Activated CD4-positive, CD25-positive, alpha-beta regulatory T cell (primary cell): ENCODE measurements around the gene ZC3H12A.
"Not testable (repeated sequence)": the region's sequence is repeated elsewhere in the genome, so short reads cannot be mapped to it uniquely, and the experiment has no call there.

Experiments
- DNase-seq, 4 experiments: peaks; one replicate each; lab custom pipeline; 2025; lab: John Stamatoyannopoulos, UW

ZC3H12A gene

DNA sequence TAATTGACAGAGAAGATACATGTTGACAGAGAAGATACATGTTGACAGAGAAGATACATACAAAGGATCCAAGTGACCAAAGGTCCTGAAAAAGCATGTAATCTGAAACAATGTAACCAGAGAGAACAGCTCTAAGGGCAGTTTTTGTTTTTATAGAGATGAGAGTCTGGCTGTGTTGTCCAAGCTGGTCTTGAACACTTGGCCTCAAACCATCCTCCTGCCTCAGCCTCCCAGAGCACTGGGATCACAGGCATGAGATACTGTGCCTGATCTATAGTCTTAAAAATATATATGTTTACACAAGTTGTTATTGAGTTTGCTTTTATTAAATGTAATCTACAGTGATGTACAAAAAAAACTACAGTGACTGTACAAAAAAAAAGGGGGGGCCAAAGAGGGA, 27.7 kb downstream of the ZC3H12A start:
- DNase-seq: no peak

DNA sequence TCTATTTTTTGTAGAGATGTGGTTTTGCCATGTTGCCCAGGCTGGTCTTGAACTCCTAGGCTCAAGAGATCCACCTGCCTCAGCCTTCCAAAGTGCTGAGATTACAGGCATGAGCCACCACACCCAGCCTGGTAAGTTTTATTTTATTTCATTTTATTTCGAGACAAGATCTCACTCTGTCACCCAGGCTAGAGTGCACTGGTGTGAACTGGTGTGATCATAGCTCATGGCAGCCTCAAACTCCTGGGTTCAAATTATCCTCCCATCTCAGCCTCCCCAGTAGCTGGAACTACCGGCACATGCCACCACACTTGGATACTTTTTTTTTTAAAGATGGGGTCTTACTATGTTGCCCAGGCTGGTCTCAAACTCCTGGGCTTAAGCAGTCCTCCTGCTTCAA, 28.4 kb downstream of the ZC3H12A start:
- DNase-seq: not testable (repeated sequence)

DNA sequence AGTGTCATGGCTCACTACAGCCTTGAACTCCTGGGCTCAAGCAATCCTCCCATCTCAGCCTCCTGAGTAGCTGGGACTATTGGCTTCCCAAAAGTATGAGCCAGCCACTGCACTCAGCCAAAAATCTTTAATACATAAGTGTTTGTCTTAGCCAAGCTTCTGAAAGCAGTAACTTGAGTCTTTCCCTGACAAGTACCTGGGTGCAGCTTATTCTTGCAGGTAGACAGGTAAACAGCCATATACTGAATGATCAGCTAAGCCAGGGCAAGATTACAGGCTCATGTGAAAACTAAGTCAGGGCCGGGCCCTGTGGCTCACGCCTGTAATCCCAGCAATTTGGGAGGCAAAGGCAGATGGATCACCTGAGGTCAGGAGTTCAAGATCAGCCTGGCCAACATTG, 32.4 kb downstream of the ZC3H12A start:
- no peak for DNase-seq

DNA sequence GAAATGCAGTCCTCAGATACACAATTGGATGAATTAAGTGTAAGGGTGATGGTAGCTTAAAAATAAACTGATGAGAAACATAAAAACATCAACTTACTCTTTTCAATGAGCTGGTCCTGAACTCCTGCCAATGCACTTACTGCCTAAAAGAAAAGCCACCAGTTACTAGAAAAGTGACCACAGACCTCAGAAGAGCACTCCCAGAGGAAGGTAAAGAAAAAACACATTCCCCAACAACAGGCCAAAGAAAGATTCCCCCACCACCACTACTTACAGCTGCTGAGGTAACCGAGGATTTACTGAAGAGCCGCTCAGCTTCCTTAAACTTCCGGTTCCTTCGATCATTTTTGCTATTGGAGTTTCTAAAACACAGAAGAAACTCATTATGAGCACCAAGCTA, 34.8 kb downstream of the ZC3H12A start:
- DNase-seq: no peak

DNA sequence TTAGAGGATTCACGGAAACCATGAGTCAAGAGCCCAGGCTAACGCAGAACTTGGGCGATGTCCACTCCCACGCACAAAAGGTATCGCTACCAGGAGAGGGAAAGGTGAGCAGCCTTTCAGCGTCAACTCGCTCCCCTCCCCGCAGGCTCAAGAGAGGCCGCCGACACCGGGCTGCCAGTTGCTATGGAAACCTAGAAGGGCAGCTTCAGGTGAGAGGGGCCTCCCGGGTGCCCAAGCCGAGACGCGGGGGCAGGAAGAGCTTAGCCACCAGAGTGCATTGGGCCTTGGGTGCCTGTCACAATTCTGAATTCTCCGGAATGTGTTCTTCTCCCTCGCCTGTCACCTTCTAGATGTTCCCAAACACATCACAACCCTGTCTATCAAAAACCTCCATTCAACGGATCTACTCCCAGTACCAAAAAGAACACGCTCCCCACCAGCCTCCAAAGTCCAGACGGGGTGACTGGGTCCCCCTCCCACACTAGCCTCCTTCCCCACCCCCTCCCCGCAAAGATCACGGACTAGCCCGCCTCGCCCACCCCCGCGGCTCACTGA, 39.5 kb downstream of the ZC3H12A start:
- peak in 2 of 4 experiments; percentile 26 to 30 for DNase-seq

DNA sequence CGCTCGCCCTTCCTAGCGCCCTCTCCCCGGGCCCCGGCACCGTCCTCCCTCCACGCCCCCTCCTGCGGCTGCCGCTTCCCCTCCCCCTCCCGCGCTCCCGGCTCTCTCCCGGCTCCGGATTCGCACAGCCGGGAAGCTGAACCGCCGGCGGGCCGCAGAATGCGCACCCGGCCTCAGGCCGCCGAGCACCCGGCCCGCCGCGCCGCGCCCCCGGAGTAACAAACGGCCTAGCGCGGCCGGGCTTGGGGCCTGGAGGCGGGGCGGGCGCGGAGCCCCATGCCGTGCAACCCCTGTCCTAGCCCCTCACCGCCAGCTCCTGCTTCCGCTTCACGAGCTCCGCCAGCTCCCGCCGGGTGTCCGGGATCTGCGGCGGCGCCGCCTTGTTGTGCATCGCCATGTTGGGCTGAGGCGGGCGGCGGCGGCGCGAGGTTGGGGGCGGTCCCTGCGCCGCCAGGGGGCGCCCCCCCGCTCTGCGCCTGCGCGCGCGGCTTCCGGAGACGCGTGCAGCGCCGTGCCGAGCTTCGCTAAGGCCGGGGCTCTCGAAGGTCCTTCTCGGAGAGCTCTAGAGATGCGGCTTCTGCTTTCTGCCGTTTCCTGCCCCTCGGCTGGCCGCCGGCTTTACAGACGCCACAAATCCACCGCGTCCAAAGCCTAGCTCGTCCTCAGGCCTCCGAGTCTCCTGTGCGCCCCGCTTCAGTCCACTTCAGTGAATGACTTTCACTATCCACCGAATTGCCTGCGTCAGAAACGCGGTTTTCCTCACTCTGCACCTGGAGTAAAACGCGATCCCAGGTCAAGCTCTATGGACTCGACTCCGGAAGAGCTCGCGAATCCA, 40.2 kb downstream of the ZC3H12A start, which contains the start of gene MEAF6:
Gene MEAF6, minus strand, starts transcription at position 417 of the 835 bp plus-strand sequence. Its CDS starts 20 bp downstream, at position 397.
- DNase-seq: peak; percentile 58 to 78 (median 70)

DNA sequence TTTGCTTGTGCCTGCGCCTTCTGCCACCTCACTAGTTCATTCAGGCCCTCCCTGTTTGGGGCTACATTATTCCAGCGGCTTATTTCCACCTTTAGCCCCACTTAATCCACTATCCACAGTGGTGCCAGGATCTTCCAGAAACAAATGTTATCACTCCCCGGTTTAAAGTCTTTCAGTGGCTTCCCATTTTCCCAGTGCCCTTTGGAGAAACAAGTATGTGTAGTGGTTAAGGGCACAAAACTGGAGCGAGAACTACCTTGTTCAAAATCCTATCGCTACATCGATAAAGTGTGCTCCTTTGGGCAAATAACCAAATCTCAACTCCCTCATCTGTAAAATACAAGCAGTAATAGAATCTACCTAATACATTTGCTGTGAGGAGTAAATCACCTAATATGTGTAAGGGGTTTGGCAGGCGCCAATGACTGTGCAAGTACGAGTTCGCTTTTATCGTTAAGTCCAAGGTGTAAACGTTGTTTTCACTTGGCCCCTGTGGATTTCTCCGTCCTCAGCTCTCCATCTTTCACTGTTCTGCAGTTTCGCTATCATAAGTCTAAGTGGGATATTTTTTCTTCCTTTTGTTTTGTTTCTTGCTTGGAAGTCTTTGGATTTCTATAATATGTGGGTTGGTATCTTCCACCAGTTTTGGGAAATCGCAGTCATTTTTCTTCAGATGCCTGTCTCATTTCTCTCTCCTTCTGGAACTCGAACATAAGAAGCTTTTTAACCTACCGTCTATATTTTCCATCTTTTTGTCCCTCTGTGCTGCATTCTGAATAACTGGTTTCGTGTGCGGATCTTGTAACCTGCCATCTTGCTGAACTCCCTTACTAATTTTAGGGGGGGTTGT, 41.0 kb downstream of the ZC3H12A start:
- no peak for DNase-seq

DNA sequence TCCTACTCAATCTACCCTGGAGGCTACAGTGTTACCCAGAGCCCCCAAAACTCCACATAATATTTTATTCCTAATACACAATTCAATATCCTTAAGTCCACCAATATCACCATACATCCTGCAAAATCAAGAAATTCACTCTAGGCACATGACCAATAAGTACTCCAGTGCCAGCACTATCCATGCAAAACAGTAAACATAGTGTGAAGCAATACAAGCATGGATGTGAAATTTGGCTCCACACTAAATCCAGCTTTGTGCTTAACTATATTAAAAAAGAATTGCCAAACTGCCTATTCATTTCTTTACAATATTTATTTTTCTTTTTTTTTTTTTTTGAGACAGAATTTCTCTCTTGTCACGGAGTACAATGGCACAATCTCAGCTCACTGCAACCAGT, 43.2 kb downstream of the ZC3H12A start:
- DNase-seq: no peak

DNA sequence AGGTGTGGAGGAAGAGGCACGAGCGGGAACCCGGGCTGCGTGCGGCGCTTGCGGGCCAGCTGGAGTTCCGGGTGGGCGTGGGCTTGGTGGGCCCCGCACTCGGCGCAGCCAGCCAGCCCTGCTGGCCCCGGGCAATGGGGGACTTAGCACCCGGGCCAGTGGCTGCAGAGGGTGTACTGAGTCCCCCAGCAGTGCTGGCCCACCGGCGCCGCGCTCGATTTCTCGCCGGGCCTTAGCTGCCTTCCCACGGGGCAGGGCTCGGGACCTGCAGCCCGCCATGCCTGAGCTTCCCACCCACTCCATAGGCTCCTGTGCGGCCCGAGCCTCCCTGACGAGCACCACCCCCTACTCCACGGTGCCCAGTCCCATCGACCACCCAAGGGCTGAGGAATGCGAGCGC, 43.9 kb downstream of the ZC3H12A start:
- not testable (repeated sequence) for DNase-seq

DNA sequence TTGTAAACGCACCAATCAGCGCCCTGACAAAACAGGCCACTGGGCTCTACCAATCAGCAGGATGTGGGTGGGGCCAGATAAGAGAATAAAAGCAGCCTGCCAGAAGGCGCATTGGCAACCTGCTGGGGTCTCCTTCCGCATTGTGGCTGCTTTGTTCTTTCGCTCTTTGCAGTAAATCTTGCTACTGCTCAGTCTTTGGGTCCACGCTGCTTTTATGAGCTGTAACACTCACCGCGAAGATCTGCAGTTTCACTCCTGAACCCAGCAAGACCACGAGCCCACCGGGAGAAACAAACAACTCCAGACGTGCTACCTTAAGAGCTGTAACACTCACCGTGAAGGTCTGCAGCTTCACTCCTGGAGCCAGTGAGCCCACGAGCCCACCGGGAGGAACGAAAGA, 44.5 kb downstream of the ZC3H12A start:
- peak in 1 of 4 experiments; percentile 15 for DNase-seq

DNA sequence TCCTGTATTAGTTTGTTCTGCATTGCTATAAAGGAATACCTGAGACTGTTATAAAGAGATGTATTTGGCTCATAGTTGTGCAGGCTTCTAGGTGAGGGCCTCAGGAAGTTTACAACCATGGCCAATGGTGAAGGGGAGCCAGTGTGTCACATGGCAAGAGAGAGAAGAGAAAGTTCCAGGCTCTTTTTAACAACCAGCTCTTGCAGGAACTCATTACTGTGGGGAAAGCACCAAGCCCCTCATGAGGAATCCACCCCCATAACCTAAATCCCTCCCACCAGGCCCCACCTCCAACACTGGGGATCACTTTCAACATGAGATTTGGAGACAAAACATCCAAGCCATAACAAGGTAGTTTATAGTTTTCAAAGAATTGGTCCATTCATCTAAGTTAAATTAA, 45.2 kb downstream of the ZC3H12A start:
- no peak for DNase-seq

DNA sequence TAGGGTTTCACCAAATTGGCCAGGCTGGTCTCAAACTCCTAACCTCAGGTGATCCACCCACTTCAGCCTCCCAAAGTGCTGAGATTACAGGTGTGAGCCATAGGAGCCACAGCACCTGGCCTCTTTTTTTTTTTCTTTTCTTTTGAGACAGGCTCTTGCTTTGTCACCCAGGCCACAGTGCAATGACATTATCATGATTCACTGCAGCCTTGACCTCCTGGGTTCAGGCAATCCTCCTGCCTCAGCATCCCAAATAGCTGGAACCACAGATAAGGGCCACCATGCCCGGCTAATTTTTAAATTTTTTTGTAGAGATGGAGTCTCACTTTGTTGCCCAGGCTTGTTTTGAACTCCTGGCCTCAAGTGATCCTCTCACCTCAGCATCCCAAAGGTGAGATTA, 55.5 kb downstream of the ZC3H12A start:
- DNase-seq: not testable (repeated sequence)

DNA sequence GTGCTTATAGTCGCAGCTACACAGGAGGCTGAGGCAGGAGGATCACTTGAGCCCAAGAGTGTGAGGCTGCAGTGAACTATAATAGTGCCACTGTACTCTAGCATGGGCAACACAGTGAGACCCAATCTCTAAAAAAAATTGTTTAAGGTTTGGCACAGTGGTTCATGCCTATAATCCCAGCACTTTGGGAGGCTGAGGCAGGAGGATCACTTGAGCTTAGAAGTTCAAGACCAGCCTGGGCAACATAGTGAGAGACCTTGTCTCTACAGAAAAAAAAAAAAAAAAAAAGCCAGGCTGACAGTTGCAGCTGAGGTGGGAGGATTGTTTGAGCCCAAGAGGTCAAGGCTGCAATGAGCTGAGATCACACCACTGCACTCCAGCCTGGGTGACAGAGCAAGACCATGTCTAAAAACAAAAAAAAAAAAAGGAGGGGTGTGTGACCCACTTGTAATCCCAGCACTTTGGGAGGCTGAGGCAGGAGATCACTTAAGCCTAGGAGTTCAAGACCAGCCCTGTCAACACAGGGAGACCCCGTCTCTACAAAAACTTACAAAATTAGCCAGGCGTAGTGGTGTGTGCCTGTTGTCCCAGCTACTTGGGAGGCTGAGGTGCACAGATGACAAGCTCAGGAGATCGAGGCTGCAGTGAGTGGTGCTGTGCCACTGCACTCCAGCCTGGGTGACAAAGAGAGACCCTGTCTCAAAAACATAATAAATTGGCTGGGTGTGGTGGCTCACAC, 58.2 kb downstream of the ZC3H12A start:
- DNase-seq: not testable (repeated sequence)

DNA sequence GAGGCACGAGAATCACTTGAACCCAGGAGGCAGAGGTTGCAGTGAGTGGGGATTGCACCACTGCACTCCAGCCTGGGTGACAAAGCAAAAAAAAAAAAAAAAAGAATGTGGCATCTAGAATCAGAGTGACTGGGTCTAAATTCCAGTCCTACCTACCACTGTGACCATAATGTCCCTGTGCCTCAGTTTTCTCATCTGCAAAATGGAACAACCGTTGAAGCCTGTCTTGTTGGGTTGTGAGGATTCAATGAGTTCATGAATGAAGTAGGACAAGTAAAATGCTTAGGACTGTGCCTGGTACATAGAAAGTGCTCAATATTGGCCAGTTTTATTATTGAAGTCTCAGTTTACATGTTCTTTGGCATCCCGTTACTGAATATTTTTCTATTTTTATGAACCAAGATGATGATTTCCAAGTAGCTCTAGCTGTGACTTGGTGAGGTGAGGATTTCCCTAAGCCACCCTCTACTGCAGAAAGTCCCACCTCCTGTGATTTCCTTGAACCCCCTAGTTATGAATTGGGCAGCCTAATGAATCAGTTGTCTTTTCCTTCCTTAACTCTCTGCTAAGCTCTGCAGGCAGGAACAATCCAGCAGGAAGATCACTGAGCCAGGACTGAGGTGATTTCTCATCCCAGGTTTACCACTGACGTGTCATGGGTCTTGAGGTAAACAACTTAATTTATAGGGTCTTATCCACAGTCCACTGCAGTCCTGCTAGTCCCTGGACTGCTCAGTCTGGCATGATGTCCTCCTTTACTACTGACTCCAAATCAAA, 59.1 kb downstream of the ZC3H12A start:
- no peak for DNase-seq
